Posterior cingulate gyrus (tissue), 11 donors: ENCODE data around the gene RNF152.
"Not testable (repeated sequence)": the region's sequence is repeated elsewhere in the genome, so short reads cannot be mapped to it uniquely, and the experiment has no call there.

Experiments
- DNase-seq, 10 donors: peaks; one replicate each; pipeline versions ENCODE4 v3.0.0 to v3.0.0-alpha.2; 2020 to 2021; ENCODE audit warnings: mixed read lengths in 3 of 10
- intact Hi-C: fragments of 100-400 bp; cut with DNase I; formaldehyde crosslinking; loops from one replicate; pipeline ENCODE4 v1.15.1; 2023

Gene RNF152

GRCh38 chr18:61824733-61825363 is 68.0 kb downstream of the RNF152 start:
- no peak for DNase-seq
- intact Hi-C loops = no loop called here

GRCh38 chr18:61823595-61823994 is 69.2 kb downstream of the RNF152 start:
- DNase-seq = no peak
- intact Hi-C loops = no loop called here

GRCh38 chr18:61822879-61823278 is 69.9 kb downstream of the RNF152 start:
- DNase-seq = no peak
- intact Hi-C loops = no loop called here

- intact Hi-C loops = no loop called here
- DNase-seq = no peak
Observed at GRCh38 chr18:61821748-61822147, 71.1 kb downstream of the RNF152 start.

- DNase-seq = no peak
- intact Hi-C loops = no loop called here
Observed at GRCh38 chr18:61820882-61821281, 71.9 kb downstream of the RNF152 start.

GRCh38 chr18:61817086-61817485 is 75.7 kb downstream of the RNF152 start:
- DNase-seq = no peak
- intact Hi-C loops = no loop called here

GRCh38 chr18:61815885-61816470 is 76.8 kb downstream of the RNF152 start:
- intact Hi-C loops = no loop called here
- no peak for DNase-seq

GRCh38 chr18:61808286-61808685 is 84.5 kb downstream of the RNF152 start:
- no peak for DNase-seq
- intact Hi-C loops = no loop called here

- no peak for DNase-seq
- intact Hi-C loops = no loop called here
Observed at GRCh38 chr18:61803393-61803792, 89.4 kb downstream of the RNF152 start.

- no peak for DNase-seq
- intact Hi-C loops = no loop called here
Observed at GRCh38 chr18:61797696-61798590, 94.9 kb downstream of the RNF152 start.

- intact Hi-C loops = no loop called here
- DNase-seq = no peak
Observed at GRCh38 chr18:61791031-61791430, 101.8 kb downstream of the RNF152 start.

- DNase-seq = not testable (repeated sequence)
Observed at GRCh38 chr18:61787011-61787670, 105.7 kb downstream of the RNF152 start.

GRCh38 chr18:61785588-61785987 is 107.2 kb downstream of the RNF152 start:
- DNase-seq = no peak
- intact Hi-C loops = no loop called here

More at GRCh38 chr18:61787011-61787670, 105.7 kb downstream of the RNF152 start:
- intact Hi-C loops = not testable (repeated sequence)

- DNase-seq = no peak
- intact Hi-C loops = no loop called here
Observed at GRCh38 chr18:61784834-61785233, 108.0 kb downstream of the RNF152 start.

GRCh38 chr18:61782545-61782944 is 110.3 kb downstream of the RNF152 start:
- intact Hi-C loops = no loop called here
- DNase-seq = no peak

- intact Hi-C loops = not testable (repeated sequence)
Observed at GRCh38 chr18:61776201-61776600, 116.6 kb downstream of the RNF152 start.

GRCh38 chr18:61774846-61775245 is 118.0 kb downstream of the RNF152 start:
- intact Hi-C loops = no loop called here
- DNase-seq = no peak

More at GRCh38 chr18:61776201-61776600, 116.6 kb downstream of the RNF152 start:
- not testable (repeated sequence) for DNase-seq

GRCh38 chr18:61772293-61772848 is 120.4 kb downstream of the RNF152 start:
- intact Hi-C loops = no loop called here
- no peak for DNase-seq

- intact Hi-C loops = no loop called here
Observed at GRCh38 chr18:61771861-61772260, 120.9 kb downstream of the RNF152 start.

GRCh38 chr18:61770279-61770678 is 122.5 kb downstream of the RNF152 start:
- intact Hi-C loops = no loop called here
- no peak for DNase-seq

More at GRCh38 chr18:61771861-61772260, 120.9 kb downstream of the RNF152 start:
- no peak for DNase-seq
